ENCODE results near the gene DAB2IP.

DNA sequence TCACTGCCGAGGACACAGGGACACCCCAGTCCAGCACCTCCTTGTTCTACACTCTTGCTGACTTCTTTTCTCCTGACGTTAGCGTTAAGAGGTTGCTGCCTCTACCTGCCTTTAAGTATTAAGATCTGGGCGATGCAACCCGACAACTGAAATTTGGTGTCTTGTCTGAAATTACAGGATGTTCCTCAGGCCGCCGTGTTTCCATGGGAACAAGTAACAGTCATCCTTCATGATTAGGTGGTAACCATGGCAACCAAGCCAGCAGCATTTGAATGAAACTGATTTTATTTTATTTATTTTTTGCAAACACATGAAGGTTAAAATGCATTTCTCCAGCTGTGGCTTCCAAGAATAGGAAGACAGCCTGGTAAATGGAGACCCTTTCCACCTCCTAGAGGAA lies 20.8 kb downstream of the DAB2IP start:
- TF ChIP-seq, protein P1, sequence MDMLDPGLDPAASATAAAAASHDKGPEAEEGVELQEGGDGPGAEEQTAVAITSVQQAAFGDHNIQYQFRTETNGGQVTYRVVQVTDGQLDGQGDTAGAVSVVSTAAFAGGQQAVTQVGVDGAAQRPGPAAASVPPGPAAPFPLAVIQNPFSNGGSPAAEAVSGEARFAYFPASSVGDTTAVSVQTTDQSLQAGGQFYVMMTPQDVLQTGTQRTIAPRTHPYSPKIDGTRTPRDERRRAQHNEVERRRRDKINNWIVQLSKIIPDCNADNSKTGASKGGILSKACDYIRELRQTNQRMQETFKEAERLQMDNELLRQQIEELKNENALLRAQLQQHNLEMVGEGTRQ (IDR thresholded peaks at IDR 0.05; ENCODE audit: low read depth, low read length): no peak
- TF ChIP-seq, protein P2, sequence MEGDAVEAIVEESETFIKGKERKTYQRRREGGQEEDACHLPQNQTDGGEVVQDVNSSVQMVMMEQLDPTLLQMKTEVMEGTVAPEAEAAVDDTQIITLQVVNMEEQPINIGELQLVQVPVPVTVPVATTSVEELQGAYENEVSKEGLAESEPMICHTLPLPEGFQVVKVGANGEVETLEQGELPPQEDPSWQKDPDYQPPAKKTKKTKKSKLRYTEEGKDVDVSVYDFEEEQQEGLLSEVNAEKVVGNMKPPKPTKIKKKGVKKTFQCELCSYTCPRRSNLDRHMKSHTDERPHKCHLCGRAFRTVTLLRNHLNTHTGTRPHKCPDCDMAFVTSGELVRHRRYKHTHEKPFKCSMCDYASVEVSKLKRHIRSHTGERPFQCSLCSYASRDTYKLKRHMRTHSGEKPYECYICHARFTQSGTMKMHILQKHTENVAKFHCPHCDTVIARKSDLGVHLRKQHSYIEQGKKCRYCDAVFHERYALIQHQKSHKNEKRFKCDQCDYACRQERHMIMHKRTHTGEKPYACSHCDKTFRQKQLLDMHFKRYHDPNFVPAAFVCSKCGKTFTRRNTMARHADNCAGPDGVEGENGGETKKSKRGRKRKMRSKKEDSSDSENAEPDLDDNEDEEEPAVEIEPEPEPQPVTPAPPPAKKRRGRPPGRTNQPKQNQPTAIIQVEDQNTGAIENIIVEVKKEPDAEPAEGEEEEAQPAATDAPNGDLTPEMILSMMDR (conservative IDR thresholded peaks at IDR 0.05; ENCODE audit: low read depth, low read length): no peak
- no peak for TF ChIP-seq RAD21 (IDR thresholded peaks at IDR 0.05; ENCODE audit: low read length)
- TF ChIP-seq RFX5 (IDR thresholded peaks at IDR 0.05; ENCODE audit: low read depth, low read length): no peak
- no peak for TF ChIP-seq POLR2A (IDR thresholded peaks at IDR 0.05; ENCODE audit: low read depth, low read length)
- TF ChIP-seq FOS (IDR thresholded peaks at IDR 0.05; ENCODE audit: low read depth, low read length): no peak
- no peak for TF ChIP-seq NFE2L2 (IDR thresholded peaks at IDR 0.05; ENCODE audit: low read depth, low read length)
- TF ChIP-seq CEBPB (IDR thresholded peaks at IDR 0.05; ENCODE audit: low read depth, low read length): no peak
- no peak for TF ChIP-seq RCOR1 (IDR thresholded peaks at IDR 0.05; ENCODE audit: insufficient replicate concordance, low read length)
- TF ChIP-seq MXI1 (IDR thresholded peaks at IDR 0.05; ENCODE audit: borderline replicate concordance, low read depth, low read length): no peak
- TF ChIP-seq MAFK (IDR thresholded peaks at IDR 0.05; ENCODE audit: low read depth, low read length): no peak
- no peak for TF ChIP-seq SMC3 (IDR thresholded peaks at IDR 0.05; ENCODE audit: low read depth, low read length)
- no peak for TF ChIP-seq BHLHE40 (IDR thresholded peaks at IDR 0.05; ENCODE audit: low read depth, low read length)
